Measurements from ENCODE around the gene MYO15B.
"Not testable (repeated sequence)": the region's sequence is repeated elsewhere in the genome, so short reads cannot be mapped to it uniquely, and the experiment has no call there.

Gene MYO15B

GRCh38 chr17:75626496-75627038 is 39.0 kb downstream of the MYO15B start:
- no peak for DNase-seq

GRCh38 chr17:75627094-75627493 is 39.5 kb downstream of the MYO15B start:
- DNase-seq, result no peak

DNA sequence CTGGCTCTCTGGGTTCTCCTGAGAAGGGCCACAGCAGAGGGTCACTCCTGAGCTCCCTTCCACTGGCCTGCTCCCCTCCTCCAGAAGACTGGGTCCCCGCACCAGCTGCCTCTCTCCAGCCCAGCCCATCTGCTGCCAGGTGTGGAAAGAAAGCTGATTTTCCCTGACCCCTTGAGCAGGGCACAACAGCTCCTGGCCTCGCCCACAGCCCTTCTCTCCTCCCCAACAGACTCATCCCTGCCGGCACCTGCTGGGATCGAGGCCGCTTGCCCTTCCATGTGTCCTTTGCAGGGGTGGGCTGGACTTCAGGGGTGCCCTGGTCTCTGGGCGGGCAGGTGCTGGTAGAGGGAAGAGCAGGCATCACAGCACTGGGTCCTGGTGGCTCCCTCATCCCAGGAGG is 40.8 kb downstream of the MYO15B start:
- no peak for DNase-seq

- no peak for DNase-seq
These were observed 41.6 kb downstream of the MYO15B start for GRCh38 chr17:75629157-75629556.

DNA sequence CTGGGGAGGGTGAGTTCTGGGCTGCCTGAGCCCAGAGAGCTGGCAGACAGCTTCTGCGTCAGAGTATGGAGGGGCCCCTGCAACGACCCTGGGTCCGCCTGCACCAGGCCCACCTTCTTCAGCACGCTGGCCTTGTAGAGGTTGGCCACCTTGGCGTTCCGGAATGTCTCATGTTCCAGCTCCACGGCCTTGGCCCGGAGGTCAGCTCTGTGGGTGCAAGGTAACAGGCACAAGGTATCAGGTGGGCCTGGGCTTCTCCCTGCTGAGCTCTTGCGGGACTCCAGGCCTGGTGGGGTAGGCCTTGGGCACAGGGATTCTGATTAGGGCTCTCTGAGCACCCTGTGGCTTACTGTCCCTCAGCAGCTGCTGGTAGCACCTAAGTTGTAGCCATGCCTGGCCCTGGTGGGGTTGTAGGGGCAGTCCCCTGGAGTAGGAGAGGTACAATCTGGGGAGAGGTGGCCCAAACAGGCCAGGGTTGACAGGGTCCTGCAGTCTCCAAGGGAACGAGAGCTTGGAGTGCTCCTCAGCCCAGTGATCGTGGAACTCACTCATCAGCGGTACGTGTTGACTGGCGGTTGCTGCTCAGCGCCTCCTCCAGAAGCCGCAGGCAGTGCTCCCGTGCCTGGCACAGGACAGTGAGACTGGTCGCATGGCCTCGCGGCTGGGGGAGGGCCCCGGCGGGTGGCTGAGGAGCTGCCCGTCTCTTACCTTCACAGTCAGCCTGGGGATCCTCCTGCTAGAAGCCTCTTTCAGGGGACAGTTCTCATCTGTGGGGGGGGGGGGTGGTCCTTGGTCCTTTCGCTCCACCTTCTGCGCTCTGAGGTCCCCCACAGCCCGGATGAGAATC is 42.7 kb downstream of the MYO15B start:
- no peak for DNase-seq

- no peak for DNase-seq
These were observed 43.8 kb downstream of the MYO15B start for GRCh38 chr17:75631353-75631752.

GRCh38 chr17:75632428-75632827 is 44.8 kb downstream of the MYO15B start:
- no peak for DNase-seq

- peak; percentile 91 for DNase-seq
These were observed 45.4 kb downstream of the MYO15B start, which contains the start of gene SMIM5 for GRCh38 chr17:75632863-75633485. Gene SMIM5 (plus strand): TSS chr17:75633434. CDS start chr17:75640202, 6,768 bp downstream.

DNA sequence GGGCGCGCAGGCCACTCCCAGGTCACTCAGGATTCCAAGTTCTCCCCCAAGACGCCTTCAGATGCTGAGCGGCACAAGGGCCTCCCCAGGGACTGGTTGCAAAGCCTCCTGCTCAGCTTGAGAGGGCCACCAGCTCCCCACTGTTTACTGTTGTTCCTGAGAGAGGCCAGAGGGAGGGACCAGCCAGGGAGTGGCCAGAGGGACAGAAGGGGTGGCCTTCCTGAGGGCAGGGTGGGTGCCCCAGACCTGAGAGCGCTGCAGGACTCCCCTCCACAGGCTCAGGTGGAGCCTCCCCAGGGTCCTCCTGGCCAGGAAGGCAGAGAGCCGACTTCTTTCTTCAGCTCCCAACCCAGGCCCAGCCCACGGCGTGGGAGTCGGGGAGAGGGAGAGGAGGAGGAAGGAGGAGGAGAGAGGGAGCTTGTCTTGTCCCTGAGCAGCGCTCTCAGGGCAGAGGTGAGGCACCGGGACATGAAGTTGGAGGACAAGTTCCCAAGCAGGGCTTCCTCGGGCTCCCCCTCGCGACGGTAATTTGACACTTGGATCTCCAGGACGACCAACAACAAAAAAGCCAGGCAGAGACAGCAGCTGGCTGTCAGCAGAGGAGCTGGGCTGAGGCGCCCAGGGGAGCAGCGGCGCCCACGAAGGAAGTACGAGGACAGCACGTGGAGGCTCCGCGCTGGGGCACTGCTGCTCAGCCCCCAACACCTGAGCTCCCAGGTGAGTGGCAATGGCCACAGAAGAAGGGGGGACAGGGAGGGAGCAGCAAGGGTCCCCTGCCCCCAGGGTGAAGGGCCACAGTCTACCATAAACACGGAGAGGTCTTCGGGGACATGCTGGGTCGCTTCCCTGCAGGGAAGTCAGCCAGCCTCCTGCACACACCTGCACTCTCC is 46.1 kb downstream of the MYO15B start:
- peak; percentile 96 for DNase-seq

DNA sequence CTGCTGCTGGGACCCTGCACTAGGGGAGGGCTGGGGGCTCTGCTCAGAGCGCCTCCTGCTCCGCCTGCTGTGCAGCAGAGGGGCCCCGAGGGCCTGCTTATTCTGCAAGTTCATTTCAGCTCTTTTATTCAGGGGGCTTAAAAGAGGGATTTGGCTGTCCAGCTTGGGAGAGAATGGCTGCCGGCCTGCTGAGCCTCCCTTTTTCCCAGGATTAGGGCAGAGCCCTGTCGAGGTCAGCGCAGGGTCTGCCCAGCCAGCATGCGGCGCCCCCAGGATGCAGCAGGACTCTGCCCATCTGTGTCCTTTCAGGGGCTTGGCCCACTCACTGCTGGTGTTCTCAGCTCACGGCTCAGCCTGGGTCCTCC is 46.8 kb downstream of the MYO15B start:
- DNase-seq, result no peak

- no peak for DNase-seq
These were observed 47.4 kb downstream of the MYO15B start for GRCh38 chr17:75634754-75635609.

- no peak for DNase-seq
These were observed 48.1 kb downstream of the MYO15B start for GRCh38 chr17:75635610-75636202.

DNA sequence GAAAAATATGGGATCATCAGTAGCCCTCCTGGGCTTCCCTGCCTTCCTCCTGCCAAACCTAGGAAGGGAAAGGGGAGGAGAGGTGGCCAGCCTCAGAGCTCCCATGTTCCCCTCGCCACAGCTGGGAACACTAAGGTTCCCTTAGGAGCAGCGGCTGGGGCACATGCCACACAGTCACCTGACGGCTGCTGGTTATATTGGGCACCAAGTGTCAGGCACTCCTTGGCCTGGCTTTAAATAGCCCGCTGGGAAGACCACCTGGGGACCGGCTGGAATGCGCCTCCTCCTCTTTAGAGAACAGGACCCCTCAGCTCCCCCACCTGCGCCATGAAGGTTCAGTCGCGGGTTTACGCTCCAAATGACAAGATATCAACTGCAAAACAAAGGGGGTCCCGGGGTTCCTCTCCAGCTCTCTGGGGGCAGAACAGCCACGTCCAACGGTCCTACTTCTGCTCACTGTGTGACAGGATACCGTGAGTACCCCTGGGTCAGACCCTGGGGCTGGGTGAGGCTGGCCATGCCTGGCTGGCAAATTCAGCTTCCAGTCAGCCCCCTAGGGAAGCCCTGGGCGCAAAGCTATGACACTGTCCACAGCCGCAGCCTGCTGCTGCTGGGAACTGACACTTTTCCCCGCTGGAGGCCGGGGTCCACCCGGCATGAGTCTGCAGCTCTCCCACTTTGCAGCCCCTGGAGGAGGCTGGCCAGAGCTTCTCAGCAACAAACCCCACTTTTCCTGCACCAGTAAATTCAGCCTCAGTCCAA is 49.0 kb downstream of the MYO15B start:
- no peak for DNase-seq

- no peak for DNase-seq
These were observed 49.5 kb downstream of the MYO15B start for GRCh38 chr17:75637143-75637538.

GRCh38 chr17:75637551-75637950 is 50.0 kb downstream of the MYO15B start:
- no peak for DNase-seq

DNA sequence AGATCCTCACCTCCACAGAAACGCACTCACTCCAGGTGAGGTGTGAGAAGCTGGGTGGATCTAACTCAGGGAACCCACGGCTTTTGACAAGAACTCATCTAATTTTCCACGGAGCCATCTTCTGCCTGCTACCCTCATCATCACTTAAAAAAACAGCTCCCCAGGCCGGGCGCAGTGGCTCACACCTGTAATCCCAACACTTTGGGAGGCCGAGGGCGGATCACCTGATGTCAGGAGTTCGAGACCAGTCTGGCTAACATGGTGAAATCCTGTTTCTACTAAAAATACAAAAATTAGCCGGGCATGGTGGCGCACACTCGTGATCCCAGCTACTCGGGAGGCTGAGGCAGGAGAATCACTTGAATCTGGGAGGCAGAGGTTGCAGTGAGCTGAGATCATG is 50.4 kb downstream of the MYO15B start:
- not testable (repeated sequence) for DNase-seq

DNA sequence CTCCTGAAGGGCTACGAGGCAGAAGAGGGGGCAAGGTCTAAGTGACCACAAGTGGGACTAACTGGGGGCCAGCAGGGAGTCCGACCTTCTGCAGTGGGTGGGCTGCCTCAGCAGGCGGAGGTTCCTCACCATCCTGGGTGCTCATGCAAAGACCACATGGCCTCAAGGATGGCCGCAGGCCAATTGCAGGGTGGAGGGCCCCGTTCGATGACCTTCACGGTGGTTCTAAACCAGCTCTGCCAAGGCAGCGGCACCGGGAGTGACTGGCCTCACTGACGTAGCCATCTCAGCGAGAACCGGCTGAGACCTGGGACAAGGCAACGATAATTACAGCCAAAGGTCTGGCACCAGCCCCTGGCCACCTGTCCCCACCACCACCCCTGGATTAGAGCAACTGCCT is 51.3 kb downstream of the MYO15B start:
- peak; percentile 9 for DNase-seq

DNA sequence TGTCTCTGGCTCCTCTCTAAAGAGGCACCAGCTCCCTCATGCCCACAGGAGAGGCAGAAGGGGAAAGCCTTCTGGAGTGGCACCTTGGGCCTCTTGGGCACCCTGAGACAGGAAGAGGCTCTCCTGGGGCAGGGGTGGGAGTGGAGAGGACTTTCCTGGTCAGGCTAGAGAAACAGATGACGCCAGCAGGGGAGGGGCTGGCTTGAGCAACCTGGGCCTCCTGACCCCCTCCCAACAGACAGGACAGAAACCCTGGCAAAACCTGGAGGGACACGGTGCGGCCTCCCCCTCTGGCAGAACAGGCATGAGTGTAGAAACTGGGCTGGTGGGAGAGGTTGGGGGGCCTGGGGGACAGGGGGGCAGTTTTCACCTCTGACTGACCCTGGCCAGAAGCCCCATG is 51.7 kb downstream of the MYO15B start:
- peak; percentile 17 for DNase-seq

DNA sequence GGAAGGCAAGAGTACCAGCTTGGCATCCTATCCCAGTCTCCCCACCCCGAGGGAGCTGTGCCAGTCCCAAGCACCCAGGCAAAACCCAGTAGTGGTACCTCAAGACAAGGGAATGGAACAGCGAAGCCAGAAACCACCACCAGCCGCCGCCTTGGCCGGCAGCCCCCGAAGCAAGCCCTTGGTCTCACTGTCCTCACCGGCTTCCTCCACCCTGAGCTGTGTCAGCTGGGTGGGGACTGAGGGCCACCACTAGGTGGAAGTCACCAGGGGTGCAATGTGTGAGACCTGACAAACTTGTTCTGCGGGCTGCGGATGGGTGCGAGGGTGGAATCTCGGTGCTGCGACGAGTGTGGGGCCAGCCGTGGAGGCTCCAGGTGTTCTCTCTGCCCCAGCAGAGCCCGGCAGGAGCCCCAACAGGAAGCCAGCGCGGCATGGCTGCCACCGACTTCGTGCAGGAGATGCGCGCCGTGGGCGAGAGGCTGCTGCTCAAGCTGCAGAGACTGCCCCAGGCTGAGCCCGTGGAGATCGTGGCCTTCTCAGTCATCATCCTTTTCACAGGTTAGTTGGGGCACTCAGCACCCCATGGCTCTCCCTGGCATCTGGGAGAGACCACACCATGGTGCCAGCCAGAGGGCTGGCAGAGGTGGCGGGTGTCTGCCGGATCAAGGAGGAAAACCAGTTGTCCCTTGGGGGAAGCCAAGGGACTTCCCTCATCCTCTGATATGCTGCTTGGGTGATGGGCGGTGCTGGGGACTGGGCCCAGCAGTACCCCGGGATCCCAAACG is 52.4 kb downstream of the MYO15B start:
- no peak for DNase-seq

DNA sequence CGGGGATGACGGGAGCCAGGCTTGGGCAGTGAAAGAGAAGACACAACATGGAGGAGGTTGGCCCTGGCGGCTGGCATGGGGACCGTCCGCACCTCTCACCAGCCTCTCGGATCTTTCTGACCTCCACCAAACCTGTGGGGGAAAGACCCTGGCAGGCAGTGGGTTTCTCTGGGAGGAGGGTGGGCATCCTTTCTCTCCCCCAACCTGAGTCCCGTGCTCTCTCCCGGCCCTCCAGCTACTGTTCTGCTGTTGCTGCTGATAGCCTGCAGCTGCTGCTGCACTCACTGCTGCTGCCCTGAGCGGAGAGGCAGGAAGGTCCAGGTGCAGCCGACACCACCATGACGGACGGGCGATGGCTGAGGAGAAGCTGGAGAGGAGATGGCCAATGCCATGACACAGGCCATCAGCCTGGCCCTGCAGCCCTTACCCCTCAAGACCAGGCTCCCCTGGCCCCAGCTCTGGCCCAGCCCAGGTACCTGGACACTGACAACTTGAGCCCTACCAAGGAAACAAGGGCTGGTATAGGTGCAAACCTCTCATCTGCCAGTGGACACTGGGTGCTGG is 53.0 kb downstream of the MYO15B start:
- DNase-seq, result no peak
